Keratinocyte (primary cell): ENCODE results near the gene AMY1C.
"Not testable (repeated sequence)": the region's sequence is repeated elsewhere in the genome, so short reads cannot be mapped to it uniquely, and the experiment has no call there.

Experiments
- EZH2 ChIP-seq: IDR thresholded peaks from one replicate; pipeline ENCODE4 v1.6.1; 2012; ENCODE audit warnings: inconsistent platforms, mild to moderate bottlenecking, low read length, moderate library complexity
- TF ChIP-seq, protein P1 (sequence below), 3 experiments: IDR thresholded peaks in 1 of 3; conservative IDR thresholded peaks in 1 of 3; optimal IDR thresholded peaks in 1 of 3; 2 replicates in 2 of 3; 3 replicates in 1 of 3; pipeline versions ENCODE3 to v1.5.1; 2011; ENCODE audit warnings: low read length in 3 of 3, mild to moderate bottlenecking in 3 of 3, moderate library complexity in 2 of 3, control low read depth in 1 of 3, inconsistent platforms in 1 of 3; ENCODE audit not compliant: insufficient read depth in 2 of 3; ENCODE audit errors: extremely low read depth in 1 of 3

GRCh38 chr1:103749598-103749997 lies at the start of gene AMY1C:
- TF ChIP-seq EZH2: not testable (repeated sequence)
- TF ChIP-seq, protein P1, sequence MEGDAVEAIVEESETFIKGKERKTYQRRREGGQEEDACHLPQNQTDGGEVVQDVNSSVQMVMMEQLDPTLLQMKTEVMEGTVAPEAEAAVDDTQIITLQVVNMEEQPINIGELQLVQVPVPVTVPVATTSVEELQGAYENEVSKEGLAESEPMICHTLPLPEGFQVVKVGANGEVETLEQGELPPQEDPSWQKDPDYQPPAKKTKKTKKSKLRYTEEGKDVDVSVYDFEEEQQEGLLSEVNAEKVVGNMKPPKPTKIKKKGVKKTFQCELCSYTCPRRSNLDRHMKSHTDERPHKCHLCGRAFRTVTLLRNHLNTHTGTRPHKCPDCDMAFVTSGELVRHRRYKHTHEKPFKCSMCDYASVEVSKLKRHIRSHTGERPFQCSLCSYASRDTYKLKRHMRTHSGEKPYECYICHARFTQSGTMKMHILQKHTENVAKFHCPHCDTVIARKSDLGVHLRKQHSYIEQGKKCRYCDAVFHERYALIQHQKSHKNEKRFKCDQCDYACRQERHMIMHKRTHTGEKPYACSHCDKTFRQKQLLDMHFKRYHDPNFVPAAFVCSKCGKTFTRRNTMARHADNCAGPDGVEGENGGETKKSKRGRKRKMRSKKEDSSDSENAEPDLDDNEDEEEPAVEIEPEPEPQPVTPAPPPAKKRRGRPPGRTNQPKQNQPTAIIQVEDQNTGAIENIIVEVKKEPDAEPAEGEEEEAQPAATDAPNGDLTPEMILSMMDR (optimal IDR thresholded peaks at IDR 0.05 in 1 of 3, IDR thresholded peaks at IDR 0.05 in 1 of 3, conservative IDR thresholded peaks at IDR 0.05 in 1 of 3; ENCODE audit: extremely low read depth in 1 of 3, insufficient read depth in 2 of 3, low read length in 3 of 3): not testable (repeated sequence)
